IPS-18a (cell line): ENCODE results near the gene GATAD2A.
"Not testable (repeated sequence)": the region's sequence is repeated elsewhere in the genome, so short reads cannot be mapped to it uniquely, and the experiment has no call there.

Experiments used
- H3K27ac ChIP-seq: one replicate; pipeline ENCODE4 v1.5.1; 2013; ENCODE audit warnings: low read length
- H3K27me3 ChIP-seq: one replicate; pipeline ENCODE4 v1.6.1; 2013; ENCODE audit warnings: mild to moderate bottlenecking, low read length; ENCODE audit not compliant: control insufficient read depth, insufficient read depth
- H3K36me3 ChIP-seq: one replicate; pipeline ENCODE4 v1.6.1; 2013; ENCODE audit warnings: low read depth, low read length; ENCODE audit not compliant: control insufficient read depth
- H3K4me1 ChIP-seq: one replicate; pipeline ENCODE4 v1.6.1; 2013; ENCODE audit warnings: low read depth, low read length; ENCODE audit not compliant: control insufficient read depth
- H3K4me3 ChIP-seq: one replicate; pipeline ENCODE4 v1.5.1; 2013; ENCODE audit warnings: low read length
- H3K9ac ChIP-seq: one replicate; pipeline ENCODE4 v1.6.1; 2013; ENCODE audit warnings: mild to moderate bottlenecking, low read length, moderate library complexity
- H3K9me3 ChIP-seq: one replicate; pipeline ENCODE4 v1.6.1; 2013; ENCODE audit warnings: low read depth, low read length; ENCODE audit not compliant: control insufficient read depth

Gene GATAD2A

GRCh38 chr19:19464339-19465098, 59.0 kb downstream of the GATAD2A start:
- H3K4me1 ChIP-seq = peaks cover 52% of the 10 kb centered on the region
- H3K27ac ChIP-seq = peak overlapping the region; percentile 90
- H3K9me3 ChIP-seq = peaks cover 10% of the 10 kb centered on the region
- H3K36me3 ChIP-seq = peaks cover 29% of the 10 kb centered on the region
- no peaks in the 10 kb centered on the region for H3K27me3 ChIP-seq
- H3K9ac ChIP-seq = peak overlapping the region; percentile 70
- no peak overlapping the region for H3K4me3 ChIP-seq

GRCh38 chr19:19465436-19466070, 60.1 kb downstream of the GATAD2A start:
- Histone ChIP-seq H3K9me3 (peaks cover 10% of the 10 kb centered on the region), H3K27ac (no peak overlapping the region), H3K36me3 (peaks cover 29% of the 10 kb centered on the region), H3K27me3 (no peaks in the 10 kb centered on the region), H3K4me3 (no peak overlapping the region), H3K9ac (no peak overlapping the region), H3K4me1 (peaks cover 42% of the 10 kb centered on the region)

GRCh38 chr19:19466201-19466600, 60.7 kb downstream of the GATAD2A start:
- Histone ChIP-seq H3K27ac (no peak overlapping the region), H3K9ac (no peak overlapping the region), H3K27me3 (no peaks in the 10 kb centered on the region), H3K9me3 (peaks cover 10% of the 10 kb centered on the region), H3K36me3 (peaks cover 29% of the 10 kb centered on the region), H3K4me1 (peaks cover 35% of the 10 kb centered on the region), H3K4me3 (no peak overlapping the region)

GRCh38 chr19:19468424-19469050, 63.1 kb downstream of the GATAD2A start:
- Histone ChIP-seq H3K4me1 (peaks cover 16% of the 10 kb centered on the region), H3K9ac (no peak overlapping the region), H3K36me3 (peaks cover 29% of the 10 kb centered on the region), H3K9me3 (peaks cover 10% of the 10 kb centered on the region), H3K4me3 (no peak overlapping the region), H3K27ac (no peak overlapping the region), H3K27me3 (no peaks in the 10 kb centered on the region)

- peaks cover 17% of the 10 kb centered on the region for H3K4me1 ChIP-seq
- no peaks in the 10 kb centered on the region for H3K27me3 ChIP-seq
Measured at GRCh38 chr19:19470579-19470978, 65.1 kb downstream of the GATAD2A start.

GRCh38 chr19:19471682-19472081, 66.2 kb downstream of the GATAD2A start:
- Histone ChIP-seq H3K36me3 (peaks cover 14% of the 10 kb centered on the region), H3K27ac (no peak overlapping the region), H3K4me3 (no peak overlapping the region), H3K4me1 (peaks cover 27% of the 10 kb centered on the region), H3K27me3 (no peaks in the 10 kb centered on the region), H3K9me3 (peaks cover 10% of the 10 kb centered on the region), H3K9ac (no peak overlapping the region)

More at GRCh38 chr19:19470579-19470978, 65.1 kb downstream of the GATAD2A start:
- H3K4me3 ChIP-seq = no peak overlapping the region
- peaks cover 10% of the 10 kb centered on the region for H3K9me3 ChIP-seq
- H3K36me3 ChIP-seq = peaks cover 25% of the 10 kb centered on the region
- no peak overlapping the region for H3K9ac ChIP-seq
- no peak overlapping the region for H3K27ac ChIP-seq

GRCh38 chr19:19472106-19472505, 66.6 kb downstream of the GATAD2A start:
- not testable (repeated sequence) for H3K4me3 ChIP-seq

GRCh38 chr19:19475015-19475765, 69.7 kb downstream of the GATAD2A start:
- peak overlapping the region; percentile 46 for H3K4me3 ChIP-seq
- H3K36me3 ChIP-seq = peaks cover 2% of the 10 kb centered on the region
- peaks cover 27% of the 10 kb centered on the region for H3K4me1 ChIP-seq
- H3K9ac ChIP-seq = peak overlapping the region; percentile 4
- no peaks in the 10 kb centered on the region for H3K9me3 ChIP-seq
- H3K27ac ChIP-seq = no peak overlapping the region
- no peaks in the 10 kb centered on the region for H3K27me3 ChIP-seq

More at GRCh38 chr19:19472106-19472505, 66.6 kb downstream of the GATAD2A start:
- H3K36me3 ChIP-seq = peaks cover 12% of the 10 kb centered on the region
- peaks cover 27% of the 10 kb centered on the region for H3K4me1 ChIP-seq
- H3K9me3 ChIP-seq, H3K27ac ChIP-seq, H3K9ac ChIP-seq, H3K27me3 ChIP-seq: not testable (repeated sequence)

GRCh38 chr19:19475849-19476828, 70.7 kb downstream of the GATAD2A start:
- H3K4me1 ChIP-seq = peaks cover 27% of the 10 kb centered on the region
- H3K36me3 ChIP-seq = peaks cover 2% of the 10 kb centered on the region
- H3K4me3 ChIP-seq = peak overlapping the region; percentile 46

GRCh38 chr19:19477705-19478383, 72.4 kb downstream of the GATAD2A start:
- Histone ChIP-seq H3K27me3 (no peaks in the 10 kb centered on the region), H3K4me3 (no peak overlapping the region), H3K36me3 (peaks cover 2% of the 10 kb centered on the region), H3K9ac (no peak overlapping the region), H3K9me3 (no peaks in the 10 kb centered on the region), H3K4me1 (peaks cover 27% of the 10 kb centered on the region), H3K27ac (no peak overlapping the region)

More at GRCh38 chr19:19475849-19476828, 70.7 kb downstream of the GATAD2A start:
- Histone ChIP-seq H3K27me3 (no peaks in the 10 kb centered on the region), H3K27ac (no peak overlapping the region), H3K9me3 (no peaks in the 10 kb centered on the region), H3K9ac (peak overlapping the region; percentile 4)
